CD14-positive monocyte (primary cell): ENCODE results near the gene L3MBTL4. TPM values are rescaled to one million over a fixed set of nuclear protein-coding genes. Genes with fewer than 3 reads are reported as not detected.

Experiments
- DNase-seq, 3 donors: peaks; one replicate each; pipeline ENCODE4 v3.0.0-alpha.2; 2011 to 2022
- H2AFZ ChIP-seq: 2 replicates; pipeline ENCODE4 v1.6.0; 2012; ENCODE audit warnings: mild to moderate bottlenecking, low read depth, low read length, inconsistent platforms; ENCODE audit not compliant: insufficient read depth, poor library complexity, severe bottlenecking
- H3K27ac ChIP-seq, 2 donors: 1 replicate in 1 of 2; 2 replicates in 1 of 2; pipeline ENCODE4 v1.5.1; 2012 to 2013; ENCODE audit warnings: low read length in 2 of 2, control low read depth in 1 of 2, inconsistent platforms in 1 of 2, low read depth in 1 of 2, mild to moderate bottlenecking in 1 of 2
- H3K27me3 ChIP-seq, 2 donors: one replicate each; pipeline versions ENCODE4 v1.6.0 to v1.6.1; 2011 to 2013; ENCODE audit warnings: low read length in 2 of 2; ENCODE audit not compliant: control insufficient read depth in 2 of 2, insufficient read depth in 2 of 2
- H3K36me3 ChIP-seq, 2 donors: replicated peaks in 1 of 2; 1 replicate in 1 of 2; 2 replicates in 1 of 2; pipeline versions ENCODE4 v1.5.1 to v1.6.1; 2012 to 2013; ENCODE audit warnings: low read length in 2 of 2, control low read depth in 1 of 2, inconsistent platforms in 1 of 2, mild to moderate bottlenecking in 1 of 2; ENCODE audit not compliant: insufficient read depth in 2 of 2, control insufficient read depth in 1 of 2
- H3K4me1 ChIP-seq, 2 donors: 1 replicate in 1 of 2; 2 replicates in 1 of 2; pipeline versions ENCODE4 v1.5.1 to v1.6.1; 2012 to 2013; ENCODE audit warnings: low read length in 2 of 2, control low read depth in 1 of 2, inconsistent platforms in 1 of 2, mild to moderate bottlenecking in 1 of 2, moderate library complexity in 1 of 2; ENCODE audit not compliant: insufficient read depth in 2 of 2, control insufficient read depth in 1 of 2
- H3K4me2 ChIP-seq: replicated peaks from 2 replicates; pipeline ENCODE3; 2012; ENCODE audit warnings: low read length, moderate library complexity, mild to moderate bottlenecking; ENCODE audit not compliant: poor library complexity, severe bottlenecking; ENCODE audit errors: extremely low read depth
- H3K4me3 ChIP-seq, 3 experiments: fragments of 200-600 bp in 1 of 3; sonication (generic) in 1 of 3; replicated peaks in 1 of 3; 1 replicate in 2 of 3; 2 replicates in 1 of 3; pipeline ENCODE4 v1.5.1; 2011 to 2013; ENCODE audit warnings: low read length in 3 of 3, mild to moderate bottlenecking in 3 of 3, control low read depth in 2 of 3, low read depth in 2 of 3, inconsistent platforms in 1 of 3, moderate library complexity in 1 of 3
- H3K79me2 ChIP-seq: 2 replicates; pipeline ENCODE4 v1.6.0; 2012; ENCODE audit warnings: mild to moderate bottlenecking, control low read depth, inconsistent platforms, low read length, moderate library complexity; ENCODE audit not compliant: insufficient read depth
- H3K9ac ChIP-seq: 2 replicates; pipeline ENCODE4 v1.6.0; 2017; ENCODE audit warnings: low read length, mild to moderate bottlenecking; ENCODE audit not compliant: insufficient read depth, poor library complexity, severe bottlenecking
- H3K9me3 ChIP-seq, 2 donors: replicated peaks in 1 of 2; 1 replicate in 1 of 2; 2 replicates in 1 of 2; pipeline versions ENCODE4 v1.5.1 to v1.6.1; 2012 to 2013; ENCODE audit warnings: low read length in 2 of 2, control low read depth in 1 of 2; ENCODE audit not compliant: control insufficient read depth in 1 of 2, insufficient read depth in 1 of 2
- H4K20me1 ChIP-seq: 2 replicates; pipeline ENCODE4 v1.6.0; 2012; ENCODE audit warnings: mild to moderate bottlenecking, low read length, control low read depth, moderate library complexity; ENCODE audit not compliant: insufficient read depth
- H3K27ac Mint-ChIP-seq, 7 donors: one replicate each; pipeline ENCODE4 v1.8.0; 2020; ENCODE audit warnings: mild to moderate bottlenecking in 7 of 7, mixed read lengths in 7 of 7, moderate library complexity in 6 of 7, inconsistent platforms in 2 of 7
- H3K27me3 Mint-ChIP-seq, 3 donors: one replicate each; pipeline ENCODE4 v1.8.0; 2021 to 2022; ENCODE audit warnings: low read depth in 3 of 3, mild to moderate bottlenecking in 3 of 3, mixed read lengths in 3 of 3, moderate library complexity in 3 of 3, inconsistent platforms in 1 of 3
- H3K36me3 Mint-ChIP-seq, 2 donors: one replicate each; pipeline ENCODE4 v1.8.0; 2020; ENCODE audit warnings: mixed read lengths in 2 of 2, inconsistent platforms in 1 of 2, mild to moderate bottlenecking in 1 of 2
- H3K4me1 Mint-ChIP-seq: one replicate; pipeline ENCODE4 v1.8.0; 2020; ENCODE audit warnings: mild to moderate bottlenecking, mixed read lengths
- H3K4me3 Mint-ChIP-seq, 2 donors: one replicate each; pipeline ENCODE4 v1.8.0; 2020; ENCODE audit warnings: mild to moderate bottlenecking in 2 of 2, mixed read lengths in 2 of 2, moderate library complexity in 1 of 2
- H3K9me3 Mint-ChIP-seq, 7 donors: one replicate each; pipeline ENCODE4 v1.8.0; 2020 to 2022; ENCODE audit warnings: mixed read lengths in 7 of 7, mild to moderate bottlenecking in 6 of 7, moderate library complexity in 6 of 7, inconsistent platforms in 2 of 7
- WGBS: methylation state at CpG from one replicate; pipeline ENCODE4 v1.1.5; 2013; ENCODE audit warnings: missing lambda C conversion rate; ENCODE audit not compliant: insufficient coverage; 5-methylcytosine and 5-hydroxymethylcytosine counted together
- intact Hi-C, 2 donors: fragments of 100-400 bp; cut with micrococcal nuclease; formaldehyde crosslinking; loops; one replicate each; pipeline versions ENCODE4 v1.15.0 to v1.15.1; 2023
- polyA plus RNA-seq, 3 donors: library from polyadenylated mRNA; depleted of rRNA in 1 of 3; unstranded in 2 of 3; stranded (reverse) in 1 of 3; fragments of 300-500 nt in 2 of 3; fragments of >200 nt in 1 of 3; fragmentation: Illumina TruSeq in 2 of 3; gene quantifications; 1 replicate in 2 of 3; 2 replicates in 1 of 3; pipeline ENCODE4 v1.2.3, GENCODE V29; 2012 to 2021
- TF ChIP-seq, protein P1 (sequence below): fragments of 200-600 bp; IDR thresholded peaks from one replicate; pipeline ENCODE4 v1.8.0; 2022; ENCODE audit warnings: antibody characterized with exemption, mild to moderate bottlenecking

The L3MBTL4 gene
- polyA plus RNA-seq, 3 donors, result 0.55 to 1.2 (median 0.72) TPM

DNA sequence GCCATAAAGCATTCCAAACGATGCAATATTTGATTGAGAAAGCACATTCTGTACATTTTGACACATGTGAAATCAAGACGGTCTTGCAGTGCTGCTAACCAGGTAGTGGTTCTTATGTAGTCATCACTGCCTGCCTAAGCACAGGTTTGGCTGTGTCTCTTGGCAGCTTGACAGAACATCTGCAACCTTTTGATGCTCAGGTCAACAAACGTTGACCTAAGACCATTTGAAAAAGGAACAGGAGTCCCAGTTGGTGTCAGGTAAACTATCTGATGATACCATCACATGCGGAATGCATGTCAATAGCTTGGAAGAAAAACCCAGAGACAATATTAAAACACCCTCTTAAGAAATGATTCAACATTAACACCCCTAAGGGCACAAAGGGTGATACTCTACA is 80.7 kb downstream of the L3MBTL4 start:
- H3K4me3 Mint-ChIP-seq, result no peak overlapping the region
- Histone ChIP-seq H3K9me3 (peaks cover 5 to 6% of the 10 kb centered on the region in 2 donors), H4K20me1 (no peaks in the 10 kb centered on the region), H3K79me2 (no peaks in the 10 kb centered on the region), H3K9ac (no peak overlapping the region), H3K27ac (no peak overlapping the region), H3K4me3 (no peak overlapping the region), H3K36me3 (no peaks in the 10 kb centered on the region), H3K27me3 (no peaks in the 10 kb centered on the region), H3K4me2 (no peak overlapping the region), H2AFZ (no peak overlapping the region), H3K4me1 (no peaks in the 10 kb centered on the region)
- no peaks in the 10 kb centered on the region for H3K27me3 Mint-ChIP-seq
- H3K36me3 Mint-ChIP-seq, result no peaks in the 10 kb centered on the region
- TF ChIP-seq, protein P1, sequence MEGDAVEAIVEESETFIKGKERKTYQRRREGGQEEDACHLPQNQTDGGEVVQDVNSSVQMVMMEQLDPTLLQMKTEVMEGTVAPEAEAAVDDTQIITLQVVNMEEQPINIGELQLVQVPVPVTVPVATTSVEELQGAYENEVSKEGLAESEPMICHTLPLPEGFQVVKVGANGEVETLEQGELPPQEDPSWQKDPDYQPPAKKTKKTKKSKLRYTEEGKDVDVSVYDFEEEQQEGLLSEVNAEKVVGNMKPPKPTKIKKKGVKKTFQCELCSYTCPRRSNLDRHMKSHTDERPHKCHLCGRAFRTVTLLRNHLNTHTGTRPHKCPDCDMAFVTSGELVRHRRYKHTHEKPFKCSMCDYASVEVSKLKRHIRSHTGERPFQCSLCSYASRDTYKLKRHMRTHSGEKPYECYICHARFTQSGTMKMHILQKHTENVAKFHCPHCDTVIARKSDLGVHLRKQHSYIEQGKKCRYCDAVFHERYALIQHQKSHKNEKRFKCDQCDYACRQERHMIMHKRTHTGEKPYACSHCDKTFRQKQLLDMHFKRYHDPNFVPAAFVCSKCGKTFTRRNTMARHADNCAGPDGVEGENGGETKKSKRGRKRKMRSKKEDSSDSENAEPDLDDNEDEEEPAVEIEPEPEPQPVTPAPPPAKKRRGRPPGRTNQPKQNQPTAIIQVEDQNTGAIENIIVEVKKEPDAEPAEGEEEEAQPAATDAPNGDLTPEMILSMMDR, result no peak
- intact Hi-C loops, result no loop called here
- DNase-seq, result no peak
- no peak overlapping the region for H3K27ac Mint-ChIP-seq
- no peaks in the 10 kb centered on the region for H3K4me1 Mint-ChIP-seq
- 96% methylated on average over 3 of the region's 4 CpGs for WGBS
- peaks cover 6 to 20% (median 12%) of the 10 kb centered on the region in 7 donors for H3K9me3 Mint-ChIP-seq

DNA sequence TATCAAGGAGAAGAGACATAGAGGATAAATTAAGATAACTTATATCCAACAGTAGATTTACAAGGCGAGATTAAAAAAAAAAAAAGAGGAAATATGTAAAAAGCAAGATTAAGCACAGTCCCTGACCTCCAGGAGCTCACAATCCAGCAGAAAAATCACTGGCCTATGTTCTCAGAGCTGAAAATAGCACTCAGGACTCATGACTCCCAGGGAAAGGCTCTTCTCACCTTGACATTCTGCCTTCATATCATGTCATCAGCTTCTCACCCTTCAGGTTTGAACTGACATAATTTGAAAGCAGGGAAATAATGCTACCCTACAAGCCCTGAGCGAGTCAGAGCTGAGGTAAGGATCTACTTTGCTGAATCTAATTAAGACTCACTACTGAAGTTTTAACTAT is 82.8 kb downstream of the L3MBTL4 start:
- Histone ChIP-seq H3K9me3 (peaks cover 5 to 6% of the 10 kb centered on the region in 2 donors), H3K36me3 (no peaks in the 10 kb centered on the region), H3K9ac (no peak overlapping the region), H3K79me2 (no peaks in the 10 kb centered on the region), H3K4me1 (no peaks in the 10 kb centered on the region), H3K27me3 (no peaks in the 10 kb centered on the region), H2AFZ (no peak overlapping the region), H3K4me3 (no peak overlapping the region), H4K20me1 (no peaks in the 10 kb centered on the region), H3K27ac (no peak overlapping the region), H3K4me2 (no peak overlapping the region)
- peaks cover 0 to 2% (median 0%) of the 10 kb centered on the region in 3 donors for H3K27me3 Mint-ChIP-seq
- H3K27ac Mint-ChIP-seq, result no peak overlapping the region
- no peak overlapping the region for H3K4me3 Mint-ChIP-seq
- no peaks in the 10 kb centered on the region for H3K4me1 Mint-ChIP-seq
- TF ChIP-seq, protein P1, result no peak
- peaks cover 3 to 16% (median 8%) of the 10 kb centered on the region in 7 donors for H3K9me3 Mint-ChIP-seq
- intact Hi-C loops, result no loop called here
- WGBS, result 100% methylated on average over 1 of the region's 2 CpGs
- DNase-seq, result no peak
- no peaks in the 10 kb centered on the region for H3K36me3 Mint-ChIP-seq
